Cardiac fibroblast (primary cell): ENCODE data around the gene CHST12.
A peak's percentile ranks its signal among the peaks of the same experiment; 100 is the strongest.
"Not testable (repeated sequence)": the region's sequence is repeated elsewhere in the genome, so short reads cannot be mapped to it uniquely, and the experiment has no call there.

Experiments used
- DNase-seq, 2 donors: peaks; one replicate each; pipeline versions ENCODE4 v3.0.0 to v3.0.0-alpha.2; 2010; ENCODE audit warnings: low read depth in 2 of 2
- H3K4me3 ChIP-seq, 2 donors: replicated peaks in 1 of 2; 1 replicate in 1 of 2; 2 replicates in 1 of 2; pipeline ENCODE4 v1.5.1; 2011; ENCODE audit warnings: low read depth in 2 of 2, low read length in 2 of 2, mild to moderate bottlenecking in 2 of 2, moderate library complexity in 1 of 2
- CTCF ChIP-seq: IDR thresholded peaks from one replicate; pipeline ENCODE4 v1.5.1; 2011; ENCODE audit warnings: low read depth, mild to moderate bottlenecking, low read length, inconsistent platforms

The CHST12 gene

DNA sequence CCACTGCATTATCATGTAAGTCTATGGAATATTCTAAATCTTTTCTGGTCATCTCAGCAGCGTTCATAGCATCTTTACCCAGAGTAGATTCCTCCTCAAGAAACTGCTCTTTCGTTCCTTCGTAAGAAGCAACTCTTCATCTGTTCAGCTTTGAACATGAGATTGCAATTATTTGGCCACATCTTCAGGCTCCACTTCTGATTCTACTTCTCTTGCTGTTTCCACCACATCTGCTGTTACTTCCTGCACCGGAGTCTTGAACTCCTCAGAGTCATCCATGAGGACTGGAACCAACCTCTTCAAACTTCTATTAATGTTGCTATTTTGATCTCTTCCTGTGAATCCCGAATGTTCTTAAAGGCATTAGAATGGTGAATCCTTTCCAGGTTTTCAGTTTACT is 12.7 kb downstream of the CHST12 start:
- H3K4me3 ChIP-seq, result no peak overlapping the region
- no peak for TF ChIP-seq CTCF
- DNase-seq, result no peak

DNA sequence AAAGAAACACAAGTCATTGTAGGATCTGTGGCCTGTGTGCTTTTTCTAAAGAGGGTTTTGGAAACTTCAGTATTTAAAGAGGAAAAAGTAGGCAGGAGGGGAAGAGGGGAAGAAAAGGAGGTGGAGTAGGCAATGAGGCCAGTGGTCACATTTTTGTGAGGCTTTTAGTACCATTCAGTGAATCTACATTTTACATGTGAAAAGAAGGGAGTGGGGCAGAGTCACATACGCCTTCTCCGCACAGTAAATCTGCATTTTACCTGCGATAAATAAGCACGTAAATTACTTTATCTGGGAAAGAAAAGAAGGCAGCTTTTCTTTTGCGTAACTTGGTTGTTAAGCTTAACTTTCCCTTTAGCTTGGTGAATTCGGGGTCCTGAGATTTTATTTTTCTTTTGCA is 13.2 kb downstream of the CHST12 start:
- no peak for TF ChIP-seq CTCF
- DNase-seq, result no peak
- no peak overlapping the region for H3K4me3 ChIP-seq

DNA sequence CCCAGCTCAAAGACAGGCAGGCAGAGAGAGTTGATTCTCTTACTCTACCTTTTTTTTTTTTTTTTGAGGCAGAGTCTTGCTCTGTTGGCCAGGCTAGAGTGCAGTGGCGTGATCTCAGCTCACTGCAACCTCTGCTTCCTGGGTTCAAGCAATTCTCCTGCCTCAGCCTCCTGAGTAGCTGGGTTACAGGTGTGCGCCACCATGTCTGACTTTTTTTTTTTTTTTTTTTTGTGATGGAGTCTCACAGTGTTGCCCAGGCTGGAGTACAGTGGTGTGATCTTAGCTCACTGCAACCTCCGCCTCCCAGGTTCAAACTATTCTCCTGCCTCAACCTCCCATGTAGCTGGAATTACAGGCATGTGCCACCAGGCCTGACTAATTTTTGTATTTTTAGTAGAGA is 13.8 kb downstream of the CHST12 start:
- DNase-seq, H3K4me3 ChIP-seq: not testable (repeated sequence)

DNA sequence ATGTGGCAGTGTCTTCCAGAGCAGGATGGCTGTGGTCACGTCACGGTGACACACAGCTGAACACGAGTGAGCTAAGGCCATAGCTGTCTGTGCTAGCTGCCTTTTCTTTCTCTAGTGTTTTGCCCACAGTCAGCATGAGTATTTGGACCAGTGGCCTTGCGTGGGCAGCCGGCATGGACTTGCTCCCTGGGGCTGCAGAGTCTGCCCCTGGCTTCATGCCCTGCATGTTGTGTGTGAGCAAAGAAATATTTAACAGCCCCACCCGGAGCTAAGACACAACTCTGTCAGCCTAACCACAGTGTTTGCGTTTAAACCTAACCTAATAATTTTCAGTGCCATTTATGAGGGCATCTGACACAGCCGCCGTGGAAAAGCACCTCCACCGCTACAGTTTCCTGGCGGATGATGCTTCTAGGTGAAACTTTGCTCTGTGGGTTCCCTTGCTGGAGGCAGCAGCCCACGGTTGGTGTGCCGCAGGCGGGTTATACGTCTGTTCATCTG is 14.6 kb downstream of the CHST12 start:
- TF ChIP-seq CTCF, result no peak
- H3K4me3 ChIP-seq, result no peak overlapping the region
- DNase-seq, result peak; percentile 35 to 37

DNA sequence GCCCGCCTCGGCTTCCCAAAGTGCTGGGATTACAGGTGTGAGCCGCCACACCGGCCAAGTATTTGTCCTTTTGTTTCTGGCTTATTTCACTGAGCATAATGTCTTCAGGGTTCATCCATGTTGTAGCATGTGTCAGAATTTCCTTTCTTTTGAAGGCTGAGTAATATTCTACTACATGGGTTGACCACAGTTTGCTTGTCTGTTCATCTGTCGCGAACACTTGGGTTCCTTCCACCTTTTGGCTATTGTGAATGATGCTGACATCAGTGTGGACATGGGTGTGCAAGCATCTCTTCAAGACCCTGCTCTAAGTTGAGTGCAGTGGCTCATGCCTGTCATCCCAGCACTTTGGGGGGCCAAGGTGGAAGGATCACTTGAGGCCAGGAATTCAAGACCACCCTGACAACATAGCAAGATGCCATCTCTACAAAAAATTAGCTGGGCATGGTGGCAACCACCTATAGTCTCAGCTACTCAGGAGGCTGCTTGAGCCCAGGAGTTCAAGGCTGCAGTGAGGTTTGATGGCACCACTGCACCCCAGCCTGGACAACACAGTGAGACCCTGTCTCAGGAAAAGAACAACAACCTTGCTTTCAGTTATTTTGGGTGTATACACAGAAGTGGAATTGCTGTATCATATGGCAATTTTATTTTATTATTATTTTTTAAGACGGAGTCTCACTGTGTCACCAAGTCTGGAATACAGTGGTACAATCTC is 17.0 kb downstream of the CHST12 start:
- DNase-seq, result no peak
- H3K4me3 ChIP-seq, result no peak overlapping the region
- TF ChIP-seq CTCF, result no peak

DNA sequence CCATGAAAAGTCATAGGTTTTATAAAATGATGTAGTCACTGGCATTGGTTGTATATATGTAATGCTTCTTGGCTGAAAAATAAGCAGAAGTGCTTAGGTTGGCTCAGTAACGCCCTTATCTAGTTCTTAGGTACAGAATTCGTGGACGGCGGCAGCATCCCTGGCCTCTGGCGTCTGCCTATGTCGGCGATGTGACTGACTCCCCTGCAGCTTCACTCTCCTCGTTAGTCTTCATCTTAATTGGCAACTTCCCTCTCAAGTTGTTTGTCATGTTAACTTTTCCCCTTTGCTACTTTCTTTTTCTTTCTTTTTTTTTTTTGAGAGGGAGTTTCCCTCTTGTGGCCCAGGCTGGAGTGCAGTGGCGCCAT is 18.5 kb downstream of the CHST12 start:
- DNase-seq, result no peak
- H3K4me3 ChIP-seq, result no peak overlapping the region
- no peak for TF ChIP-seq CTCF

GRCh38 chr7:2425749-2426148 is 22.3 kb downstream of the CHST12 start:
- DNase-seq, result no peak
- no peak overlapping the region for H3K4me3 ChIP-seq
- TF ChIP-seq CTCF, result no peak
